ENCODE results near the gene SP6. TPM values are rescaled to one million over a fixed set of nuclear protein-coding genes. Genes with fewer than 3 reads are reported as not detected.

Gene SP6
- under 1 TPM; 0.12 to 0.31 (median 0.14) TPM for total RNA-seq

- TF ChIP-seq CTCF (IDR thresholded peaks at IDR 0.05) (peak in 3 of 4 experiments; percentile 8 to 41 (median 19)), EP300 (IDR thresholded peaks at IDR 0.05) (no peak), POLR2AphosphoS5 (IDR thresholded peaks at IDR 0.05) (no peak), POLR2A (IDR thresholded peaks at IDR 0.05) (no peak)
- H3K36me3 ChIP-seq = no peaks in the 10 kb centered on the region
- peak within 1 kb of the TSS in 1 of 2 donors; percentile 42 for H3K4me3 ChIP-seq
- H3K27ac ChIP-seq = no peak within 1 kb of the TSS
- H3K9me3 ChIP-seq = no peaks in the 10 kb centered on the region
- H3K27me3 ChIP-seq = peaks cover 100% of the 10 kb centered on the region
- ATAC-seq = peak; percentile 82
- H3K4me1 ChIP-seq = peaks cover 0 to 39% (median 9%) of the 10 kb centered on the region in 3 donors
- WGBS, 2 donors (ENCODE audit: low coverage in 1 of 2) = 0 to 15% methylated on average over 1 to 11 of the region's 71 CpGs
Observed at GRCh38 chr17:47850692-47851573, at the start of gene SP6. Gene SP6 (minus strand): TSS chr17:47851163. CDS start chr17:47848429, 2,734 bp downstream.

- no peaks in the 10 kb centered on the region for H3K9me3 ChIP-seq
- TF ChIP-seq CTCF (IDR thresholded peaks at IDR 0.05) (no peak), POLR2AphosphoS5 (IDR thresholded peaks at IDR 0.05) (no peak), EP300 (IDR thresholded peaks at IDR 0.05) (no peak), POLR2A (IDR thresholded peaks at IDR 0.05) (no peak)
- H3K4me3 ChIP-seq = no peak overlapping the region
- H3K4me1 ChIP-seq = peaks cover 7 to 83% (median 28%) of the 10 kb centered on the region in 3 donors
- no peaks in the 10 kb centered on the region for H3K27me3 ChIP-seq
- ATAC-seq = no peak
- 73 to 82% methylated on average over 2 of the region's 5 CpGs for WGBS, 2 donors (ENCODE audit: low coverage in 1 of 2)
- H3K36me3 ChIP-seq = peaks cover 0 to 17% of the 10 kb centered on the region in 2 donors
- H3K27ac ChIP-seq = peak overlapping the region in 3 of 4 donors; percentile 28 to 99 (median 52)
Observed at GRCh38 chr17:47899643-47900042, 48.7 kb upstream of the SP6 start.

- no peak overlapping the region for H3K4me3 ChIP-seq
- peak overlapping the region in 3 of 4 donors; percentile 99 for H3K27ac ChIP-seq
- TF ChIP-seq EP300 (IDR thresholded peaks at IDR 0.05) (no peak), CTCF (IDR thresholded peaks at IDR 0.05) (no peak), POLR2A (IDR thresholded peaks at IDR 0.05) (no peak), POLR2AphosphoS5 (IDR thresholded peaks at IDR 0.05) (no peak)
- H3K4me1 ChIP-seq = peaks cover 3 to 79% (median 16%) of the 10 kb centered on the region in 3 donors
- no peaks in the 10 kb centered on the region for H3K27me3 ChIP-seq
- peaks cover 0 to 17% of the 10 kb centered on the region in 2 donors for H3K36me3 ChIP-seq
- no peaks in the 10 kb centered on the region for H3K9me3 ChIP-seq
- ATAC-seq = no peak
Observed at GRCh38 chr17:47898241-47898640, 47.3 kb upstream of the SP6 start.

GRCh38 chr17:47897561-47897960, 46.6 kb upstream of the SP6 start:
- H3K27ac ChIP-seq = peak overlapping the region; percentile 97 to 99 (median 99)
- H3K27me3 ChIP-seq = no peaks in the 10 kb centered on the region
- no peaks in the 10 kb centered on the region for H3K9me3 ChIP-seq
- peaks cover 0 to 17% of the 10 kb centered on the region in 2 donors for H3K36me3 ChIP-seq
- no peak for ATAC-seq
- WGBS, 2 donors (ENCODE audit: low coverage in 1 of 2) = 73% methylated on average over 5 of the region's 5 CpGs; no CpG with 5 or more reads in 1 of the 2 donors
- peak overlapping the region in 1 of 2 donors; percentile 84 for H3K4me3 ChIP-seq
- no peak for TF ChIP-seq POLR2A (IDR thresholded peaks at IDR 0.05)
- no peak for TF ChIP-seq EP300 (IDR thresholded peaks at IDR 0.05)
- no peak for TF ChIP-seq CTCF (IDR thresholded peaks at IDR 0.05)
- TF ChIP-seq POLR2AphosphoS5 (IDR thresholded peaks at IDR 0.05) = no peak
- peaks cover 3 to 72% (median 16%) of the 10 kb centered on the region in 3 donors for H3K4me1 ChIP-seq

All from gastroesophageal sphincter (tissue), 4 donors.